ENCODE data around the gene BNIP2.
"Not testable (repeated sequence)": the region's sequence is repeated elsewhere in the genome, so short reads cannot be mapped to it uniquely, and the experiment has no call there.

The BNIP2 gene

DNA sequence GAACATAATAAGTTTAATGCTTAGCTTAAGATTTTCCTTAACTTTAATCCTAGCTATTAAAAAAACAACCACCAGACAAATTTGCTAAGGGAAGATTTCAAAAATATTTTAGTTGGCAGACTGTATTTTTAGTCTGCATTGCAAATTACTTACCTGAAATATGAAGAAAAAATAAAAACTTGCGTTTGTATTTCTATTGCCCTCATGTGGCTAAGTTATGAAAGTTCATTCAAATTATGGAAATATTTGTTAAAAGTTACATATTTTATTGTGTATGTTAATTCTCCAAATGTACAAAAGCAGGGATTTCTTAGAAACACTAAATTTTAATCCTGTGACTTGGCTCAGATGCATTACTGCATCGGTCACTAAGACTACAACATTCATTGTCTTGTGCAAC lies 46.8 kb downstream of the BNIP2 start:
- TF ChIP-seq, protein P1, sequence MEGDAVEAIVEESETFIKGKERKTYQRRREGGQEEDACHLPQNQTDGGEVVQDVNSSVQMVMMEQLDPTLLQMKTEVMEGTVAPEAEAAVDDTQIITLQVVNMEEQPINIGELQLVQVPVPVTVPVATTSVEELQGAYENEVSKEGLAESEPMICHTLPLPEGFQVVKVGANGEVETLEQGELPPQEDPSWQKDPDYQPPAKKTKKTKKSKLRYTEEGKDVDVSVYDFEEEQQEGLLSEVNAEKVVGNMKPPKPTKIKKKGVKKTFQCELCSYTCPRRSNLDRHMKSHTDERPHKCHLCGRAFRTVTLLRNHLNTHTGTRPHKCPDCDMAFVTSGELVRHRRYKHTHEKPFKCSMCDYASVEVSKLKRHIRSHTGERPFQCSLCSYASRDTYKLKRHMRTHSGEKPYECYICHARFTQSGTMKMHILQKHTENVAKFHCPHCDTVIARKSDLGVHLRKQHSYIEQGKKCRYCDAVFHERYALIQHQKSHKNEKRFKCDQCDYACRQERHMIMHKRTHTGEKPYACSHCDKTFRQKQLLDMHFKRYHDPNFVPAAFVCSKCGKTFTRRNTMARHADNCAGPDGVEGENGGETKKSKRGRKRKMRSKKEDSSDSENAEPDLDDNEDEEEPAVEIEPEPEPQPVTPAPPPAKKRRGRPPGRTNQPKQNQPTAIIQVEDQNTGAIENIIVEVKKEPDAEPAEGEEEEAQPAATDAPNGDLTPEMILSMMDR (IDR thresholded peaks at IDR 0.05): no peak
- no peak overlapping the region for H3K27ac ChIP-seq

GRCh38 chr15:59637507-59637906 lies 51.6 kb downstream of the BNIP2 start:
- H3K27ac ChIP-seq; H3K4me3 ChIP-seq; DNase-seq (ENCODE audit: low spot score): not testable (repeated sequence)

More for the DNA sequence above, 46.8 kb downstream of the BNIP2 start:
- DNase-seq (ENCODE audit: low spot score): no peak
- H3K4me3 ChIP-seq: no peak overlapping the region

DNA sequence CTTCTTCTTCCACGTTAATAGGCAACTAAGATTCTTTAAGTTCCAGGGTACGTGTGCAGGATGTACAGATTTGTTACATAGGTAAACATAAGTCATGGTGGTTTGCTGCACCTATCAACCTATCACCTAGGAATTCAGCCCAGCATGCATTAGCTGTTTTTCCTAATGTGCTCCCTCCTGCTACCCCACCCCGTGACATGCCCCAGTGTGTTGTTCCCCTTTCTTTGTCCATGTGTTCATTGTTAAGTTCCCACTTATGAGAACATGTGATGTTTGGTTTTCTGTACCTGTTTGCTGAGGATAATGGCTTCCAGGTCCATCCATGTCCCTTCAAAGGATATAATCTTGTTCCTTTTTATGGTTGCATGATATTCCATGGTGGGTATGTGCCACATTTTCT lies 52.9 kb downstream of the BNIP2 start:
- TF ChIP-seq, protein P1 (IDR thresholded peaks at IDR 0.05): no peak
- Histone ChIP-seq H3K27ac (no peak overlapping the region), H3K4me3 (no peak overlapping the region)
- DNase-seq (ENCODE audit: low spot score): no peak

- TF ChIP-seq, protein P1 (IDR thresholded peaks at IDR 0.05): no peak
- DNase-seq (ENCODE audit: low spot score): no peak
- Histone ChIP-seq H3K4me3 (no peak overlapping the region), H3K27ac (no peak overlapping the region)
Measured at GRCh38 chr15:59632714-59633113, 56.4 kb downstream of the BNIP2 start.

DNA sequence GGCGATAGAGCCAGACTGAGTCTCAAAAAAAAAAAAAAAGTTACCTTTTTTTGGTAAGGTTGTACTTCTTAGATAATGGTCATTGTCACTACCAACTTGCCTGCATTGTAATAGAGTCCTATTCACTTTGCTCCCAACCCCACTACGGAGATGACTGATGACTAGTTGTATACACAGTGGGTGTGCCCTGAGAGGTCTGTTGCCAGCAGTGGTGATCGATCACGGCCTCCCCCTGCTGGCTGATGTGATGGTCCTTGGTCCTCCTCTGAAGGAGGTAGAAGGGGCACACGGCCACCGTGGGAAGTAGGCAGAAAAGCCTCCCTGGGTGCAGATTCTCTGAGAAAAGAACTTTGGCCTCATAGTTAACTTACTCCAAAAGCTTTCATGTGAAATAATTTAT lies 66.8 kb downstream of the BNIP2 start:
- TF ChIP-seq, protein P1 (IDR thresholded peaks at IDR 0.05): no peak
- Histone ChIP-seq H3K4me3 (no peak overlapping the region), H3K27ac (no peak overlapping the region)
- no peak for DNase-seq (ENCODE audit: low spot score)

- DNase-seq (ENCODE audit: low spot score): no peak
- H3K27ac ChIP-seq: no peak overlapping the region
- no peak overlapping the region for H3K4me3 ChIP-seq
- TF ChIP-seq, protein P1 (IDR thresholded peaks at IDR 0.05): no peak
Measured at GRCh38 chr15:59618406-59618805, 70.7 kb downstream of the BNIP2 start.

GRCh38 chr15:59616379-59616778 lies 72.7 kb downstream of the BNIP2 start:
- H3K4me3 ChIP-seq: no peak overlapping the region
- no peak overlapping the region for H3K27ac ChIP-seq
- TF ChIP-seq, protein P1 (IDR thresholded peaks at IDR 0.05): no peak
- DNase-seq (ENCODE audit: low spot score): no peak

DNA sequence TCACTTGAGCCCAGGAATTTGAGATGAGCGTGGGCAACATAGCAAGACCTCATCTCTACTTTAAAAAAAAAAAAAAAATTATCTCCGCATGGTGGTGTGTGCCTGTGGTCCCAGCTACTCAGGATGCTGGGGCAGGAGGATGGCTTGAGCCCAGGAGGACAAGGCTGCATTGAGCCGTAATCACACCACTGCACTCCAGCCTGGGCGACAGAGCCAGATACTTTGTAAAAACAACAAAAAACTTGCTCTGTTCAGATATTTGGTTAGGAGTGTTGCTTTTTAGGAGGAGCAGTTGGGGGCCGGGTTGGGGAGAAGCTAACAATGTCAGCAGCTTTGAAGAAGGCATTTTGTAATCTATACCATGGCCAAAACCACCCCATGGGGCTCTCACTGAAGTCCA lies 73.5 kb downstream of the BNIP2 start:
- no peak for DNase-seq (ENCODE audit: low spot score)
- no peak overlapping the region for H3K27ac ChIP-seq
- TF ChIP-seq, protein P1 (IDR thresholded peaks at IDR 0.05): no peak
- H3K4me3 ChIP-seq: no peak overlapping the region

All from coronary artery (tissue), 2 donors.